Loucy (cell line): Measurements from ENCODE around the gene TRAPPC2L.

Source experiments
- CTCF ChIP-seq: fragments of 200-600 bp; sonication (generic); conservative IDR thresholded peaks from 2 replicates; pipeline ENCODE4 v1.5.1; 2014; ENCODE audit warnings: mild to moderate bottlenecking, antibody characterized with exemption, low read length
- EZH2phosphoT487 ChIP-seq: fragments of 200-600 bp; IDR thresholded peaks from 2 replicates; pipeline ENCODE4 v1.6.1; 2018; ENCODE audit warnings: antibody characterized with exemption, mild to moderate bottlenecking, moderate library complexity, borderline replicate concordance

GRCh38 chr16:88907768-88908167 lies 50.8 kb downstream of the TRAPPC2L start:
- no peak for TF ChIP-seq CTCF
- TF ChIP-seq EZH2phosphoT487, result no peak
